NB4 (cell line): ENCODE results near the gene HNMT.

ENCODE experiments used
- POLR2A ChIP-seq: IDR thresholded peaks from 2 replicates; pipeline ENCODE4 v1.6.1; 2011; ENCODE audit warnings: mild to moderate bottlenecking; ENCODE audit not compliant: insufficient read length; ENCODE audit errors: extremely low read depth
- TF ChIP-seq, protein P1 (sequence below): IDR thresholded peaks from one replicate; pipeline ENCODE4 v1.5.1; 2012; ENCODE audit warnings: low read depth, low read length
- TF ChIP-seq, protein P2 (sequence below): IDR thresholded peaks from 2 replicates; pipeline ENCODE4 v1.6.1; 2011; ENCODE audit warnings: low read depth, low read length

DNA sequence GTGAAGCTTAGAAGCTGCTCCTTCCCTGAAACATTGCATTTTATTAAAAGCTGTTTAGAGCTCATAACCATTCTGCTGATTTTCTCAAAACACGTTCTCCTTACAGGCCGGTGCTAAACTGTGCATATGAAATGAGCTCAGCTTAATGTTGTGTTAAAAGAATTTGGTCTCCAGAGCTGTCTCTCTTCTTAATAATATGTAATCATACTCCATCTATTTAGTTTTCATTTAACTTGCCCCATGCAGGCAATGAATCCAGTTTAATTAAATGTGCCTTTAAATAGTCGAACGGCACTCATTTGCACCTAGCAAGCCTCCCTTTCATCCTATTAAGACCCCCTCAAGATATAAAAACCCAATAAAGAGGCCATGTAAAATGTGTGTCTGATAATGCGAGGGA lies 76.3 kb downstream of the HNMT start:
- TF ChIP-seq, protein P1, sequence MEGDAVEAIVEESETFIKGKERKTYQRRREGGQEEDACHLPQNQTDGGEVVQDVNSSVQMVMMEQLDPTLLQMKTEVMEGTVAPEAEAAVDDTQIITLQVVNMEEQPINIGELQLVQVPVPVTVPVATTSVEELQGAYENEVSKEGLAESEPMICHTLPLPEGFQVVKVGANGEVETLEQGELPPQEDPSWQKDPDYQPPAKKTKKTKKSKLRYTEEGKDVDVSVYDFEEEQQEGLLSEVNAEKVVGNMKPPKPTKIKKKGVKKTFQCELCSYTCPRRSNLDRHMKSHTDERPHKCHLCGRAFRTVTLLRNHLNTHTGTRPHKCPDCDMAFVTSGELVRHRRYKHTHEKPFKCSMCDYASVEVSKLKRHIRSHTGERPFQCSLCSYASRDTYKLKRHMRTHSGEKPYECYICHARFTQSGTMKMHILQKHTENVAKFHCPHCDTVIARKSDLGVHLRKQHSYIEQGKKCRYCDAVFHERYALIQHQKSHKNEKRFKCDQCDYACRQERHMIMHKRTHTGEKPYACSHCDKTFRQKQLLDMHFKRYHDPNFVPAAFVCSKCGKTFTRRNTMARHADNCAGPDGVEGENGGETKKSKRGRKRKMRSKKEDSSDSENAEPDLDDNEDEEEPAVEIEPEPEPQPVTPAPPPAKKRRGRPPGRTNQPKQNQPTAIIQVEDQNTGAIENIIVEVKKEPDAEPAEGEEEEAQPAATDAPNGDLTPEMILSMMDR = no peak
- no peak for TF ChIP-seq POLR2A
- TF ChIP-seq, protein P2, sequence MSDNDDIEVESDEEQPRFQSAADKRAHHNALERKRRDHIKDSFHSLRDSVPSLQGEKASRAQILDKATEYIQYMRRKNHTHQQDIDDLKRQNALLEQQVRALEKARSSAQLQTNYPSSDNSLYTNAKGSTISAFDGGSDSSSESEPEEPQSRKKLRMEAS = no peak
